DOHH2 (cell line): ENCODE results near the gene ATP2A2.
A peak's percentile ranks its signal among the peaks of the same experiment; 100 is the strongest.

Source experiments
- H3F3A ChIP-seq: fragments of 200-600 bp; sonication (generic), shearing (Covaris generic); 2 replicates; pipeline ENCODE4 v1.6.0; 2016; ENCODE audit warnings: antibody characterized with exemption, mild to moderate bottlenecking; ENCODE audit not compliant: control insufficient read depth, insufficient read depth
- H3K27ac ChIP-seq: fragments of 200-600 bp; sonication (generic); 2 replicates; pipeline ENCODE4 v1.5.1; 2014; ENCODE audit warnings: low read depth, mild to moderate bottlenecking, low read length, moderate library complexity
- H3K27me3 ChIP-seq: fragments of 200-600 bp; sonication (generic); 2 replicates; pipeline ENCODE4 v1.6.1; 2014; ENCODE audit warnings: mild to moderate bottlenecking, low read length, mixed read lengths; ENCODE audit not compliant: control insufficient read depth
- H3K36me3 ChIP-seq: fragments of 200-600 bp; sonication (generic); 2 replicates; pipeline ENCODE4 v1.6.1; 2014; ENCODE audit warnings: mild to moderate bottlenecking, low read length, moderate library complexity, mixed read lengths; ENCODE audit not compliant: control insufficient read depth
- H3K4me1 ChIP-seq: fragments of 200-600 bp; sonication (generic); 2 replicates; pipeline ENCODE4 v1.6.1; 2014; ENCODE audit warnings: mild to moderate bottlenecking, low read length, mixed read lengths; ENCODE audit not compliant: control insufficient read depth
- H3K4me2 ChIP-seq: fragments of 200-600 bp; sonication (generic); 2 replicates; pipeline ENCODE4 v1.6.0; 2014; ENCODE audit warnings: mild to moderate bottlenecking, low read length, moderate library complexity
- H3K4me3 ChIP-seq: fragments of 200-600 bp; sonication (generic); 2 replicates; pipeline ENCODE4 v1.5.1; 2014; ENCODE audit warnings: mild to moderate bottlenecking, low read length, mixed read lengths
- H3K79me2 ChIP-seq: fragments of 200-600 bp; sonication (generic); 2 replicates; pipeline ENCODE4 v1.6.1; 2014; ENCODE audit warnings: mild to moderate bottlenecking, low read length, mixed read lengths; ENCODE audit not compliant: control insufficient read depth
- H3K9me2 ChIP-seq: fragments of 200-600 bp; sonication (generic); replicated peaks from 2 replicates; pipeline ENCODE4 v1.6.1; 2014; ENCODE audit warnings: mild to moderate bottlenecking, low read length, mixed read lengths; ENCODE audit not compliant: control insufficient read depth
- H3K9me3 ChIP-seq: fragments of 200-600 bp; sonication (generic); 2 replicates; pipeline ENCODE4 v1.6.1; 2014; ENCODE audit warnings: antibody characterized with exemption, low read length, mixed read lengths; ENCODE audit not compliant: control insufficient read depth, insufficient read depth
- H4K20me1 ChIP-seq: fragments of 200-600 bp; sonication (generic); 2 replicates; pipeline ENCODE4 v1.6.0; 2014; ENCODE audit warnings: low read depth, mild to moderate bottlenecking, antibody characterized with exemption, low read length, moderate library complexity; ENCODE audit not compliant: control insufficient read depth, insufficient read depth
- EZH2phosphoT487 ChIP-seq: fragments of 200-600 bp; sonication (generic); IDR thresholded peaks from 2 replicates; pipeline ENCODE4 v1.6.1; 2017; ENCODE audit warnings: borderline replicate concordance, mild to moderate bottlenecking, antibody characterized with exemption, low read length, moderate library complexity, mixed read lengths
- TF ChIP-seq, protein P1 (sequence below): fragments of 200-600 bp; sonication (generic); IDR thresholded peaks from one replicate; pipeline ENCODE4 v1.5.1; 2014; ENCODE audit warnings: antibody characterized with exemption, mild to moderate bottlenecking, low read depth, low read length; ENCODE audit not compliant: poor library complexity, severe bottlenecking

ATP2A2 gene

DNA sequence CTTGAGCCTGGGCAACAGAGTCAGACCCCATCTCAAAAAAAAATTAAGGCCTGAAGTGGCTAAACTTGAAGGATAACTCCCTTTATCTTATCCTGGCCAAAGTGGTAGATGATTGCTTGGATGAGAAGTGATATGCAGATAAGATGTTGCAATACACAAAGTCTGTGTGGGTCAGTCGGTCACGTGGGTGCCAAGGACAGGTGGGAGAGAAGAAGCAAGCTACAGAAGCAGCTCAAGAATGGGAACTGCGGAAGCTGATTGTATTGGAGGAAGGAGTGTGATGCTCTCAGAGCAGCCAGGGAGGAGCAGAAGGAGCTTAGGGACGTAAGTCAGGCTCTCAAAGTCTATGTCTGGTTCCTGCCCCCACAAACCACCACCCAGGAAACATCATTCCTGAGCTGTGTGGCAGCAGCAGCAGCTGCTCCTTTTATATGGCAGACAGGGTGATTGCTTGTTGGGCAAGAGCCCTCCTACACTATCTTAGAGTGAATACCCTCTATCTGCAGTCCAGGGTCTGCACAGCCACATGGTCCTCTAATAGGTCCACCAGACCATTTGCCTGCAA is 54.5 kb downstream of the ATP2A2 start:
- Histone ChIP-seq H3K79me2 (peaks cover 37% of the 10 kb centered on the region), H3K4me3 (no peak overlapping the region), H4K20me1 (peaks cover 4% of the 10 kb centered on the region; the same call in 1 of the 2 replicates), H3F3A (peaks cover 13% of the 10 kb centered on the region; the same call in 1 of the 2 replicates), H3K4me1 (peaks cover 29% of the 10 kb centered on the region), H3K27me3 (no peaks in the 10 kb centered on the region), H3K9me2 (no peaks in the 10 kb centered on the region), H3K27ac (no peak overlapping the region), H3K36me3 (peaks cover 98% of the 10 kb centered on the region), H3K9me3 (no peaks in the 10 kb centered on the region), H3K4me2 (no peak overlapping the region)
- TF ChIP-seq, protein P1, sequence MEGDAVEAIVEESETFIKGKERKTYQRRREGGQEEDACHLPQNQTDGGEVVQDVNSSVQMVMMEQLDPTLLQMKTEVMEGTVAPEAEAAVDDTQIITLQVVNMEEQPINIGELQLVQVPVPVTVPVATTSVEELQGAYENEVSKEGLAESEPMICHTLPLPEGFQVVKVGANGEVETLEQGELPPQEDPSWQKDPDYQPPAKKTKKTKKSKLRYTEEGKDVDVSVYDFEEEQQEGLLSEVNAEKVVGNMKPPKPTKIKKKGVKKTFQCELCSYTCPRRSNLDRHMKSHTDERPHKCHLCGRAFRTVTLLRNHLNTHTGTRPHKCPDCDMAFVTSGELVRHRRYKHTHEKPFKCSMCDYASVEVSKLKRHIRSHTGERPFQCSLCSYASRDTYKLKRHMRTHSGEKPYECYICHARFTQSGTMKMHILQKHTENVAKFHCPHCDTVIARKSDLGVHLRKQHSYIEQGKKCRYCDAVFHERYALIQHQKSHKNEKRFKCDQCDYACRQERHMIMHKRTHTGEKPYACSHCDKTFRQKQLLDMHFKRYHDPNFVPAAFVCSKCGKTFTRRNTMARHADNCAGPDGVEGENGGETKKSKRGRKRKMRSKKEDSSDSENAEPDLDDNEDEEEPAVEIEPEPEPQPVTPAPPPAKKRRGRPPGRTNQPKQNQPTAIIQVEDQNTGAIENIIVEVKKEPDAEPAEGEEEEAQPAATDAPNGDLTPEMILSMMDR = no peak
- no peak for TF ChIP-seq EZH2phosphoT487

DNA sequence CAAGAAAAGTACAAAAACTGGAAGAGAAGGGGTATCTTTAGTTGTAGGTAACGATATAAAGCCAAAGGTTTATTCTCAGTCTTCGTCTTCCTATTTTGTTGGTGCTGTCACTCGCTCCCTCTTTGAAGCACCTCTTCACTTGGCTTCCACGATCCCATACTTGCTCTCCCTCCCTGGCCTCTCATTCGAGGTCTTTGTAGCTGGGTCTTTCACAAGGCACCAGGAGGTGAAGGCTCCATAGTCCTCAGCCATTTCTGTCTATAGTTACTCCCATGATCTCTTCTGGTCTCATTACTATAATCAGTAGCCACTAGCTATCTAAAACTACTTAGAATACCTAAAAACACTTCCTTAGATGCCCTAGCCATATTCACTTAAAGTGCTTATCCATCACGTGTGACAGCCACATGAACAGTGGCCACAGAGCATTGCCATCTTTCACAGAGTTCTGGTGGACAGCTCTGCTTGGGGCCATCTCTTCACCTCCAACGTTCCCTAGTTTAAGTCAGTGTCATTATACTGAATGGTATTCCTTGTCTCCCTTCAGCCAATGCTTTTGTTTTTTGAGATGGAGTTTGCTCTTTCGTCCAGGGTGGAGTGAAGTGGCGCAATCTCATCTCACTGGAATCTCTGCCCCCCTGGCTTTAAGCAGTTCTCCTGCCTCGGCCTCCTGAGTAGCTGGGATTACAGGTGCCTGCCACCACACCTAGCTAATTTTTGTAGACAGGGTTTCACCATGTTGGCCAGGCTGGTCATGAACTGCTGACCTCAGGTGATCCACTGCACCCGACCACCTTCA is 57.1 kb downstream of the ATP2A2 start:
- Histone ChIP-seq H3K4me2 (peak overlapping the region; percentile 5; the same call in 1 of the 2 replicates), H3F3A (peaks cover 17% of the 10 kb centered on the region), H3K27ac (0 out of 2 replicates have a peak overlapping the region, but pooled peaks have one; percentile 16)

DNA sequence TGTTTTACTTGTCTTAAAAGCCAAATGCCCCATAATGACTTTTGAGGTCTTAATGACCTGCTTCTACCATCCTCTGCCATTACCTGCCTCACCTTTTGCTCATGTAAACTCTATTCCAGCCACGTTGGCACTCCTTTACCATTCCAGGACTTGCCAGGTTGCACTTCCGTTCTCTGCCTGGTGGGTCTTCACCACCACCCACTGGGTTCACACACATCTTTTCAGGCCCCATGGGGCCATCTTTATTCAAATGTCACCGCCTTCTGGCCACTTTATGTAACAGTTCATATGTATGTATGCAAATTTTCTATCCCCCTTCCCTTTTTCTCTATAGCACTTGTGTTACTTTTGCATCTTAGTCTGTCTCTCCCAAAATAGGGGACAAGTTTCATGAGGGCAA is 57.7 kb downstream of the ATP2A2 start:
- H3K27me3 ChIP-seq = no peaks in the 10 kb centered on the region
- H3K9me2 ChIP-seq = no peaks in the 10 kb centered on the region
- peak overlapping the region; percentile 5 for H3K4me2 ChIP-seq
- peak overlapping the region; percentile 8; the same call in 1 of the 2 replicates for H3K4me3 ChIP-seq
- H3F3A ChIP-seq = peaks cover 19% of the 10 kb centered on the region
- H3K36me3 ChIP-seq = peaks cover 99% of the 10 kb centered on the region
- no peaks in the 10 kb centered on the region; the same call in 1 of the 2 replicates for H4K20me1 ChIP-seq
- TF ChIP-seq EZH2phosphoT487 = no peak
- TF ChIP-seq, protein P1 = peak; percentile 35
- peaks cover 29% of the 10 kb centered on the region for H3K4me1 ChIP-seq
- peaks cover 17% of the 10 kb centered on the region; the same call in 1 of the 2 replicates for H3K79me2 ChIP-seq
- no peaks in the 10 kb centered on the region for H3K9me3 ChIP-seq
- peak overlapping the region; percentile 40 for H3K27ac ChIP-seq

More for the DNA sequence above, 57.1 kb downstream of the ATP2A2 start:
- Histone ChIP-seq H3K4me3 (no peak overlapping the region; the same call in 1 of the 2 replicates), H3K9me2 (no peaks in the 10 kb centered on the region), H3K79me2 (peaks cover 17% of the 10 kb centered on the region; the same call in 1 of the 2 replicates), H3K36me3 (peaks cover 99% of the 10 kb centered on the region), H4K20me1 (no peaks in the 10 kb centered on the region; the same call in 1 of the 2 replicates), H3K27me3 (no peaks in the 10 kb centered on the region), H3K9me3 (no peaks in the 10 kb centered on the region), H3K4me1 (peaks cover 29% of the 10 kb centered on the region)
- TF ChIP-seq, protein P1 = no peak
- TF ChIP-seq EZH2phosphoT487 = no peak
